ENCODE measurements around the gene GOLGA7B.
"Not testable (repeated sequence)": the region's sequence is repeated elsewhere in the genome, so short reads cannot be mapped to it uniquely, and the experiment has no call there.

GRCh38 chr10:97842114-97842513, 7.5 kb upstream of the GOLGA7B start:
- not testable (repeated sequence) for TF ChIP-seq CTCF (IDR thresholded peaks at IDR 0.05); POLR2A (IDR thresholded peaks at IDR 0.05); EP300 (IDR thresholded peaks at IDR 0.05; ENCODE audit: low read depth); POLR2AphosphoS5 (IDR thresholded peaks at IDR 0.05)

All from transverse colon (tissue), 4 donors.